ENCODE data around the gene CDC6.

DNA sequence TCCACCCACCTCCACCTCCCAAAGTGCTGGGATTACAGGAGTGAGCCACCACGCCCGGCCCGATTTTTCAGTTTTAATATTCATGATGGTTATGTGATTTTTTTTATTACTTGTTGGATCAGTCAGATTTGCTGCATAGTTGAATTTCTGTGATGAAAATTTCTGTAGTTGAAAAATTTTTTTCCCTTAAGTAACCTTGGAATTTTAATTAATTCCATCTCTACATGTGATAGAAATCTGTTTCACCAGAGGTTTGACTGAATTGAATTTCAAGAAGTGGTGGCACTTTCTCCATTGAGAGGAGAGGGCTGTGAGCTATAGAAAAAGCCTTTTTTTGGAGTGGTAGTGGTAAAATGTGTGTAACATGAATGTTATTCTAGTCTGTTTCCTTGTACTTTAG is 43.9 kb upstream of the CDC6 start:
- no peak for TF ChIP-seq POLR2A (IDR thresholded peaks at IDR 0.05; ENCODE audit: low read depth, low read length)
- TF ChIP-seq JUN (IDR thresholded peaks at IDR 0.05; ENCODE audit: borderline replicate concordance, insufficient read depth, insufficient read length, low read depth): no peak
- no peak for TF ChIP-seq CTCF (IDR thresholded peaks at IDR 0.05; ENCODE audit: extremely low read depth in 1 of 2, insufficient read depth in 1 of 2, low read depth in 1 of 2, low read length in 2 of 2)
- TF ChIP-seq MYC (IDR thresholded peaks at IDR 0.05; ENCODE audit: low read depth, low read length): no peak
- no peak for TF ChIP-seq FOS (IDR thresholded peaks at IDR 0.05; ENCODE audit: borderline replicate concordance, insufficient read depth, low read length)
- TF ChIP-seq EZH2 (IDR thresholded peaks at IDR 0.05; ENCODE audit: borderline replicate concordance, low read depth, low read length, severe bottlenecking): no peak
- no peak for TF ChIP-seq POLR2AphosphoS5 (IDR thresholded peaks at IDR 0.05; ENCODE audit: insufficient read depth, low read depth, low read length)
- TF ChIP-seq, protein P1, sequence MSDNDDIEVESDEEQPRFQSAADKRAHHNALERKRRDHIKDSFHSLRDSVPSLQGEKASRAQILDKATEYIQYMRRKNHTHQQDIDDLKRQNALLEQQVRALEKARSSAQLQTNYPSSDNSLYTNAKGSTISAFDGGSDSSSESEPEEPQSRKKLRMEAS (IDR thresholded peaks at IDR 0.05; ENCODE audit: insufficient read depth, insufficient read length): no peak
- TF ChIP-seq GATA2 (IDR thresholded peaks at IDR 0.05; ENCODE audit: insufficient read depth, insufficient read length, low read depth, low read length): no peak

All from endothelial cell of umbilical vein (primary cell).